GM19372 (cell line): ENCODE results near the gene PARD3.
"Not testable (repeated sequence)": the region's sequence is repeated elsewhere in the genome, so short reads cannot be mapped to it uniquely, and the experiment has no call there.

Experiments
- ATAC-seq: cut with Tn5 transposase; IDR thresholded peaks from one replicate; pipeline ENCODE4 v1.9.1; 2021; ENCODE audit warnings: mild to moderate bottlenecking, low read depth, moderate library complexity; ENCODE audit not compliant: unreplicated experiment

The PARD3 gene

GRCh38 chr10:34297541-34298345 is 517.4 kb downstream of the PARD3 start:
- no peak for ATAC-seq

- ATAC-seq, result no peak
Observed at GRCh38 chr10:34295142-34295548, 520.0 kb downstream of the PARD3 start.

GRCh38 chr10:34294137-34294536 is 521.0 kb downstream of the PARD3 start:
- no peak for ATAC-seq

- no peak for ATAC-seq
Observed at GRCh38 chr10:34292675-34293074, 522.4 kb downstream of the PARD3 start.

- no peak for ATAC-seq
Observed at GRCh38 chr10:34292194-34292565, 522.9 kb downstream of the PARD3 start.

- no peak for ATAC-seq
Observed at GRCh38 chr10:34291466-34292193, 523.5 kb downstream of the PARD3 start.

GRCh38 chr10:34290412-34291081 is 524.5 kb downstream of the PARD3 start:
- ATAC-seq, result no peak

- ATAC-seq, result no peak
Observed at GRCh38 chr10:34288634-34289033, 526.5 kb downstream of the PARD3 start.

GRCh38 chr10:34286136-34286739 is 528.9 kb downstream of the PARD3 start:
- no peak for ATAC-seq

- ATAC-seq, result no peak
Observed at GRCh38 chr10:34281661-34282582, 533.2 kb downstream of the PARD3 start.

- no peak for ATAC-seq
Observed at GRCh38 chr10:34280599-34281374, 534.3 kb downstream of the PARD3 start.

GRCh38 chr10:34275626-34276130 is 539.4 kb downstream of the PARD3 start:
- ATAC-seq, result no peak

GRCh38 chr10:34274906-34275305 is 540.2 kb downstream of the PARD3 start:
- no peak for ATAC-seq

- no peak for ATAC-seq
Observed at GRCh38 chr10:34273340-34273739, 541.8 kb downstream of the PARD3 start.

- no peak for ATAC-seq
Observed at GRCh38 chr10:34272316-34272715, 542.8 kb downstream of the PARD3 start.

GRCh38 chr10:34268410-34268809 is 546.7 kb downstream of the PARD3 start:
- not testable (repeated sequence) for ATAC-seq

GRCh38 chr10:34262985-34263384 is 552.1 kb downstream of the PARD3 start:
- no peak for ATAC-seq

- no peak for ATAC-seq
Observed at GRCh38 chr10:34260904-34261303, 554.2 kb downstream of the PARD3 start.

GRCh38 chr10:34256216-34256615 is 558.9 kb downstream of the PARD3 start:
- ATAC-seq, result no peak
